B cell (primary cell): ENCODE results near the gene LIPA. TPM values are rescaled to one million over a fixed set of nuclear protein-coding genes. Genes with fewer than 3 reads are reported as not detected.

ENCODE experiments used
- ATAC-seq: fragments of 200-7000 bp; cut with Tn5 transposase; one replicate; pipeline ENCODE4 v1.10.0; 2021; ENCODE audit warnings: low read depth, mild to moderate bottlenecking, moderate number of reproducible peaks, moderate library complexity
- CTCF ChIA-PET: fragments of 350-600 bp; sonication (Branson Sonifier 250); formaldehyde crosslinking; loops from one replicate; lab custom pipeline; 2021; ENCODE audit warnings: antibody characterized with exemption, inconsistent platforms; lab: Charles Lee
- POLR2A ChIA-PET: fragments of 350-600 bp; sonication (Branson Sonifier 250); formaldehyde crosslinking; loops from one replicate; lab custom pipeline; 2021; ENCODE audit warnings: antibody characterized with exemption; lab: Charles Lee
- DNase-seq: peaks from one replicate; pipeline ENCODE4 v3.0.0; 2013
- H2AFZ ChIP-seq: 2 replicates; pipeline ENCODE4 v1.6.1; 2012; ENCODE audit warnings: mild to moderate bottlenecking, low read depth, low read length; ENCODE audit not compliant: insufficient read depth, poor library complexity, severe bottlenecking
- H3K27ac ChIP-seq, 2 donors: 1 replicate in 1 of 2; 2 replicates in 1 of 2; pipeline ENCODE4 v1.5.1; 2012 to 2013; ENCODE audit warnings: low read length in 2 of 2, mild to moderate bottlenecking in 2 of 2, moderate library complexity in 1 of 2
- H3K27me3 ChIP-seq, 4 experiments: fragments of 200-600 bp in 1 of 4; sonication (generic) in 1 of 4; replicated peaks in 1 of 4; 1 replicate in 2 of 4; 2 replicates in 2 of 4; pipeline versions ENCODE4 v1.6.1 to v1.7.0; 2013 to 2016; ENCODE audit warnings: low read length in 3 of 4, mild to moderate bottlenecking in 2 of 4, mixed read lengths in 1 of 4, moderate library complexity in 1 of 4; ENCODE audit not compliant: insufficient read depth in 4 of 4, control insufficient read depth in 3 of 4; ENCODE audit errors: control extremely low read depth in 1 of 4
- H3K36me3 ChIP-seq, 2 experiments: replicated peaks in 1 of 2; 1 replicate in 1 of 2; 2 replicates in 1 of 2; pipeline versions ENCODE4 v1.6.1 to v1.7.1; 2013; ENCODE audit warnings: low read length in 1 of 2; ENCODE audit not compliant: insufficient read depth in 2 of 2, control insufficient read depth in 1 of 2; ENCODE audit errors: control extremely low read depth in 1 of 2, extremely low read depth in 1 of 2
- H3K4me1 ChIP-seq, 2 donors: fragments of 200-600 bp in 1 of 2; sonication (generic) in 1 of 2; 1 replicate in 1 of 2; 2 replicates in 1 of 2; pipeline versions ENCODE4 v1.5.1 to v1.6.1; 2013 to 2017; ENCODE audit warnings: low read length in 2 of 2; ENCODE audit not compliant: control insufficient read depth in 2 of 2, insufficient read depth in 2 of 2
- H3K4me2 ChIP-seq: replicated peaks from 2 replicates; pipeline ENCODE3; 2012; ENCODE audit warnings: mild to moderate bottlenecking, low read depth, low read length; ENCODE audit not compliant: poor library complexity, severe bottlenecking
- H3K4me3 ChIP-seq, 5 experiments: fragments of 200-600 bp in 1 of 5; sonication (generic) in 1 of 5; 1 replicate in 3 of 5; 2 replicates in 2 of 5; pipeline versions ENCODE4 v1.5.1 to v1.7.0; 2011 to 2016; ENCODE audit warnings: low read length in 4 of 5, mild to moderate bottlenecking in 4 of 5, low read depth in 2 of 5, control low read depth in 1 of 5, moderate library complexity in 1 of 5; ENCODE audit not compliant: insufficient read depth in 1 of 5; ENCODE audit errors: control extremely low read depth in 1 of 5, extremely low read depth in 1 of 5
- H3K79me2 ChIP-seq: fragments of 200-600 bp; sonication (generic); one replicate; pipeline ENCODE4 v1.6.0; 2016; ENCODE audit warnings: low read length; ENCODE audit not compliant: control insufficient read depth, insufficient read depth
- H3K9ac ChIP-seq: fragments of 200-600 bp; sonication (generic); 2 replicates; pipeline ENCODE4 v1.6.1; 2017; ENCODE audit warnings: mild to moderate bottlenecking, low read length, moderate library complexity
- H3K9me3 ChIP-seq, 3 donors: one replicate each; pipeline versions ENCODE4 v1.6.1 to v1.7.1; 2013; ENCODE audit warnings: low read length in 2 of 3; ENCODE audit not compliant: control insufficient read depth in 2 of 3, insufficient read depth in 1 of 3; ENCODE audit errors: control extremely low read depth in 1 of 3
- H4K20me1 ChIP-seq: 2 replicates; pipeline ENCODE4 v1.6.0; 2012; ENCODE audit warnings: mild to moderate bottlenecking, low read length; ENCODE audit not compliant: insufficient read depth, control insufficient read depth, poor library complexity, severe bottlenecking
- H3K27ac Mint-ChIP-seq: one replicate; pipeline ENCODE4 v1.8.0; 2021; ENCODE audit warnings: mixed read lengths
- H3K27me3 Mint-ChIP-seq: one replicate; pipeline ENCODE4 v1.8.0; 2021; ENCODE audit warnings: mixed read lengths
- H3K4me1 Mint-ChIP-seq: one replicate; pipeline ENCODE4 v1.8.0; 2021; ENCODE audit warnings: mixed read lengths
- H3K4me3 Mint-ChIP-seq: one replicate; pipeline ENCODE4 v1.8.0; 2021; ENCODE audit warnings: mixed read lengths
- H3K9me3 Mint-ChIP-seq: one replicate; pipeline ENCODE4 v1.8.0; 2022; ENCODE audit warnings: mixed read lengths; ENCODE audit not compliant: insufficient read depth
- EZH2 ChIP-seq: IDR thresholded peaks from 2 replicates; pipeline ENCODE4 v1.6.1; 2012; ENCODE audit warnings: borderline replicate concordance, low read depth, mild to moderate bottlenecking, moderate library complexity, low read length; ENCODE audit not compliant: insufficient read depth, poor library complexity, severe bottlenecking
- WGBS: methylation state at CpG from one replicate; pipeline ENCODE4 v1.1.5; 2013; ENCODE audit warnings: missing lambda C conversion rate; ENCODE audit not compliant: insufficient coverage; 5-methylcytosine and 5-hydroxymethylcytosine counted together
- intact Hi-C: fragments of 100-400 bp; cut with micrococcal nuclease; formaldehyde crosslinking; loops from one replicate; pipeline ENCODE4 v1.10.0; 2022
- polyA plus RNA-seq: library from polyadenylated mRNA; depleted of rRNA; stranded (reverse); fragments of >200 nt; gene quantifications from 2 replicates; pipeline ENCODE4 v1.2.3, GENCODE V29; 2012
- total RNA-seq, 2 donors: library from RNA; stranded (reverse); fragments of 120-200 nt in 1 of 2; gene quantifications; 1 replicate in 1 of 2; 2 replicates in 1 of 2; pipeline versions ENCODE4 v1.2.3 to v1.2.4, GENCODE V29; 2013 to 2022
- TF ChIP-seq, protein P1 (sequence below): fragments of 200-600 bp; IDR thresholded peaks from one replicate; pipeline ENCODE4 v1.8.0; 2022; ENCODE audit warnings: antibody characterized with exemption, mild to moderate bottlenecking

The LIPA gene
- total and polyA plus RNA-seq, 2 donors (not counting 1 experiment from before 2014, with no cell fraction given), result 16.4 to 36.5 TPM

GRCh38 chr10:89283025-89283935 lies 31.7 kb upstream of the LIPA start:
- H3K27me3 Mint-ChIP-seq, result no peaks in the 10 kb centered on the region
- no peak overlapping the region for H3K27ac Mint-ChIP-seq
- no peak overlapping the region for H3K4me3 Mint-ChIP-seq
- Histone ChIP-seq H3K9me3 (no peaks in the 10 kb centered on the region), H3K79me2 (no peaks in the 10 kb centered on the region), H3K4me1 (no peaks in the 10 kb centered on the region), H3K27me3 (no peaks in the 10 kb centered on the region), H2AFZ (no peak overlapping the region), H3K36me3 (no peaks in the 10 kb centered on the region), H4K20me1 (no peaks in the 10 kb centered on the region), H3K4me2 (no peak overlapping the region), H3K4me3 (no peak overlapping the region), H3K9ac (no peak overlapping the region), H3K27ac (no peak overlapping the region)
- intact Hi-C loops, result no loop called here
- WGBS, result 20% methylated on average over 1 of the region's 6 CpGs
- peaks cover 2% of the 10 kb centered on the region for H3K4me1 Mint-ChIP-seq
- H3K9me3 Mint-ChIP-seq, result no peaks in the 10 kb centered on the region
- no peak for DNase-seq
- ATAC-seq, result no peak
- ChIA-PET POLR2A (no interaction called here), CTCF (interaction anchor here (0.9 kb wide), 1 partner anchor 86 kb away, joined by 4 read pairs; no protein-coding TSS in a partner anchor)
- TF ChIP-seq, protein P1, sequence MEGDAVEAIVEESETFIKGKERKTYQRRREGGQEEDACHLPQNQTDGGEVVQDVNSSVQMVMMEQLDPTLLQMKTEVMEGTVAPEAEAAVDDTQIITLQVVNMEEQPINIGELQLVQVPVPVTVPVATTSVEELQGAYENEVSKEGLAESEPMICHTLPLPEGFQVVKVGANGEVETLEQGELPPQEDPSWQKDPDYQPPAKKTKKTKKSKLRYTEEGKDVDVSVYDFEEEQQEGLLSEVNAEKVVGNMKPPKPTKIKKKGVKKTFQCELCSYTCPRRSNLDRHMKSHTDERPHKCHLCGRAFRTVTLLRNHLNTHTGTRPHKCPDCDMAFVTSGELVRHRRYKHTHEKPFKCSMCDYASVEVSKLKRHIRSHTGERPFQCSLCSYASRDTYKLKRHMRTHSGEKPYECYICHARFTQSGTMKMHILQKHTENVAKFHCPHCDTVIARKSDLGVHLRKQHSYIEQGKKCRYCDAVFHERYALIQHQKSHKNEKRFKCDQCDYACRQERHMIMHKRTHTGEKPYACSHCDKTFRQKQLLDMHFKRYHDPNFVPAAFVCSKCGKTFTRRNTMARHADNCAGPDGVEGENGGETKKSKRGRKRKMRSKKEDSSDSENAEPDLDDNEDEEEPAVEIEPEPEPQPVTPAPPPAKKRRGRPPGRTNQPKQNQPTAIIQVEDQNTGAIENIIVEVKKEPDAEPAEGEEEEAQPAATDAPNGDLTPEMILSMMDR, result no peak
- no peak for TF ChIP-seq EZH2
